HG03354 (cell line): ENCODE measurements around the gene STON2.
A peak's percentile ranks its signal among the peaks of the same experiment; 100 is the strongest.
"Not testable (repeated sequence)": the region's sequence is repeated elsewhere in the genome, so short reads cannot be mapped to it uniquely, and the experiment has no call there.

Experiments
- ATAC-seq: cut with Tn5 transposase; IDR thresholded peaks from one replicate; pipeline ENCODE4 v1.9.1; 2021; ENCODE audit warnings: mild to moderate bottlenecking; ENCODE audit not compliant: unreplicated experiment, poor library complexity, severe bottlenecking

Gene STON2

GRCh38 chr14:81400202-81400678 is at the start of gene STON2:
STON2 (minus strand) TSS chr14:81400324; CDS start chr14:81398382, 1,942 bp downstream.
- ATAC-seq: no peak

DNA sequence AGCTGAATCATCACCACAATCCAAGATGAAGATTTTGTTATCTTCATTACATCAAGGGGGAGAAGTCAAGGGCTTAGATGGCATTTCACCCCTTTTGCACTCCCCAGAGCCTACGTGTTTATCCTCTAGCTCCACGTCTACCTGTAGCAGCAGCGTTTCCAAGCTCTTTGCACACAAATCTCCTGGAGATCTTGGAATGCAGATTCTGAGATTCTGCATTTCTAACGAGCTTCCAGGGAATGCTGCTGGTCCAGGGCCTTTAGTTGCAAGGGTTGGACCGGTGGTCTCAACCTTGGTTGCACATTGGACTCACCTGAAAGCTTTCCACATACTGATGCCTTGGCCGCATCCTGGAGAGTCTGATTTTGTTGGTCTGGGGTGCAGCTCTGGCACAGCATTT is 49.5 kb upstream of the STON2 start:
- ATAC-seq: no peak

- ATAC-seq: no peak
Measured at GRCh38 chr14:81449114-81449513, 49.0 kb upstream of the STON2 start.

DNA sequence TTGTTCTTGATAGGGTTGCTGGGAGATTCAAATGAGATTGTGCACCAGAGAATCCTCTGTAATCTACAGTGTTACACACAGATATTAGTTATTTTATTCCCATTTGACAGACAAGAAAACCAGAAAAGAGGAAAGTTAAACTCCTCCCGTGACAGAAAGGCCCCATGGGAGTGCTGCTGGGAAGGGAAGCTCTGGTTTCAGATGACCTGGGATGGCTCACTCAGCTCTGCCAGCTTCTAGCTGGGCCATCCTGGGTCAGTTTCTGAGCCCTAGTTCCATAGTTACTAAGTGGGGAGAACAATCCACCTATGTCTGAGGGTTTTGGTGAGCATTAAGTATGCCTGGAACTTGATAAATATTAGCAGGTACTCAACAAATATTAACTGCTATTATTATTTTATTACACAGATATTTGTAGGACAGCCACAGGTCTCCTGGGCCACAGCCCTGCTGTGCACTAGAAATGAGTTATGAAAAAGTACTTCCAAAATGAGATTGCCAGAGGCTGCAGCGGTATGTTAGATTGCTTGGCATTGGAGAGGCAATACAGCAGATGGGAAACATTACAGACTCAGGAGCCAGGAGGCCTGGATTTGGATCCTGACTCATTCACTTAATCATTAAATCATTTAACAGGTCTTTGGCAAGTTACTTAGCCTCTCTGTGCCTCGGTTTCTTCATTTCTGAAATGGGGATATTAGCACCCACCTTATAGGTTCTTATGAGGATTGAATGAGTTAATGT is 47.1 kb upstream of the STON2 start:
- no peak for ATAC-seq

DNA sequence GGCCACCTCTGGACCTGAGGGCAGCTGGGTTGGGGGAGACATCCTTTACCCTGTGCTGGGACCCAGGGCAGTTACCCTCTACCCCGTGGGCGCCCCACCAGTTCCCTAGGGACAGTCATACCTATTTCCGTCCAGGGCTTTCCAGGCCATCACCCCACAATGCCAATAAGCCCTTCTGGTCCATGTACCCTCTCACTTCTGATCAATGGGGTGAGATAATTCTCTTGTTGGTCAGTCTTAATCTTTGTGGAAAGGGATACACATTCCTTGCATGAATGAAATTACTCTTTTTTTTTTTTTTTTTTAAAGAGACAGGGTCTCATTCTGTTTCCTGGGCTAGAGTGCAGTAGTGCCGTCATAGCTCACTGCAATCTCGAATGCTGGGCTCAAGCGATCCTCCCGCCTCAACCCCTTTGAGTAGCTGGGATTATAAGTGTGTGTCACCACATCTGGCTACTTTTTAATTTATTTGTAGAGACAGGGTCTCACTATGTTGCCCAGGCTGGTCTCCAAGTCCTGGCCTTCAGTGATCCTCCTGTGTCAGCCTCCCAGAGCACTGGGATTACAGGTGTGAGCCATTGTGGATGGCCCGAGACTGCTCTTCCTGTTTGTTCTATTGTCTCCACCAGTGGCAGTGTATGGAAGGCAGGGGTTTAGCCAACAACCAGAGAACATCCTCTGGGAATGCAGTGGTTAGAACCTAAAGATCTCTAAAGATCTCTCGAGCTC is 46.3 kb upstream of the STON2 start:
- ATAC-seq: no peak

DNA sequence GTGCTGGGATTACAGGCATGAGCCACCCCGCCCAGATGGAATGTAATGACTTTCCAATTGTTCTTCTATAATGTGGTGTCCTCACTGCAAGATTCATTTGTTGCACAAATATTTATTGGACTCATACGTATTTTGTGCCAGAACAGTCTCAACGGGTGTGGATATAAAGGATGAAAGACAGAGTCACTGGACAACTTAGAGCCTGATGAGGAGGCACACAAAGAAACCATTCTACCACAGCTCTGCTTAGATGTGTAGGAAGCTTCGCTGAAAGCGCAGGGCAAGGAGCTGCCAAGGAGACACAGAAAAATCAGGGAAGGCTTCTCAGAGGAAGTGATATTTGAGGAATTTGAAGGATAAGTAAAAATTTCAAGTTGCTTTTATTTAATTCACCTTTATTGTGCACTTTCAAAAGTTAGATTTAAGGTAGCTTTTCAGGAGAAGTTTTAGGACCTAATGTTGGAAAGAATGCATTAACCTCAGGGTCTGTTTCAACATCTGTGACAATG is 41.6 kb upstream of the STON2 start:
- no peak for ATAC-seq

- no peak for ATAC-seq
Measured at GRCh38 chr14:81440041-81440440, 39.9 kb upstream of the STON2 start.

GRCh38 chr14:81437244-81437643 is 37.1 kb upstream of the STON2 start:
- ATAC-seq: no peak

DNA sequence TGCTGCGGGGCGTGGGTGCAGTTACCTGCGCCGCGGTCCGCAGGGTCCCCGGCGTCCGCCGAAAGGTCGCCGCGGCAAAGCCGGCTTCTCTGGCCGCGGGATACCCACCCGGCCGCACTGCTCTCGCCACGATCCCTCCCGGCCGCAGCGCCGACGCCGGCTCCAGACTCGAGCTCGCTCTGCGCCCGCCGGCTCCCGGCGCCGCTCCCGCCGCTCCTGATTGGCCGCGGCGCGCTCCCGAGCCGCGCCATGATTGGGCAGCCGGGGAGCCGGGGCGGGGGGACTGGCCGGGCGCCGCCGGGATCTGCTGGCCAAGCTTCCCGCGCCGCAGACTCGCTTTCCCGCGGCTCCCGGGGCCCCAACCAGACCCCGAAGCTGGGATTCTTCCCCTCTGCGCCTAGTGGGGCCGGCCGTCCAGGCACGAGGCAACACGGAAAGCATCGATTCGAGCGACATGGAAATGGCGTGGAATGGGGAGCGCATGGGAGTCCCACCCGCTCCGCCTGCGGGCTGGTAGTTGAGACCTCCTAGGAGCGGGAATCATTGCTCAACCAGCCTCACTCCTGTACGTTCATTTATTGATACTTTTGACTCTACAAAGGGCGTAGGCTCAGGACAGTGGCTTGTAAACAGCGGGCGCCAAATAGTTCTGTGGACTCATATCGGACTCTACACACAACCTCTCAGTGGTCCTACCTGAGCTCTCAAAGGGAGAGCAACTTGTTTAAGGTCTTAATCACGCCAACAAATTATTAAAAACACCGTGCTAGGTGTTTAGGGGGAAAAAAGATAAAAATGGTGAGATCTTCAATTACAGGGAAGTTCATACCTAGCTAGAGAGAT is 36.4 kb upstream of the STON2 start:
- ATAC-seq: peak; percentile 74

- ATAC-seq: peak; percentile 52
Measured at GRCh38 chr14:81435391-81436295, 35.5 kb upstream of the STON2 start.

DNA sequence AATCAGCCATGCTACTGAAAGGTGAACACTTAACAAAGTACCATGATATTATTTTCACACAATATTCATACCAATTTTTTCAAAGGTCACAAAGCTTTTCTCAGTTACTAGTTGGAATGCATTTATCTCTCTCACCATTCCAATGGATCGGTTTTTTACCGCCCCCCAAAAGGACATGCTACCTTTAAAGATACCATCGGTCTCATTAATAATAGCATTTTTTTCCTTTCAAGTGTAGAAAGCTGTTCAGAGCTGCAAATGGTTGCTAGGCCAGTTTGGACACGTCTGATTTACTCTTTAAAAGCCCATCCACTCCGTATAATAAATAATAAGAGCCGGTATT is 34.9 kb upstream of the STON2 start:
- no peak for ATAC-seq

DNA sequence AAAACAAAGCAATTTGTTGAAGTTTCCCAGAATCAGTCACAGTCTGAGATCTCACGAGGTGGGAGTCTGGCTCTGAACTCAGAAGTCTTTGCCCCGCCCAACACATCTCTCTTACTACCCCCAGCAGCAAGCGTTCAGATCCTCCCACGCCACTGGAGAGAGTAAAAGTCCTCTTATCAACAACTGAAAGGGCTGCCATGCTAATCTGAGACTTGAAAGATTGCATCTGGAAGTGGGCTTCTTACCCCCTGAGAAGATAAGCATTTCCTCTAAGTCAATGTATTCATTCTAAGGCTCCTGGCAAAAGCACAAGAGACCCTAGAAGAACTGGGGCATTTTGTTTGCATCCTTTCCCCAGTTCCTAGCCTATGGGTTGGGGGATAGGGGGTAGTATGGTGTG is 34.1 kb upstream of the STON2 start:
- ATAC-seq: no peak

DNA sequence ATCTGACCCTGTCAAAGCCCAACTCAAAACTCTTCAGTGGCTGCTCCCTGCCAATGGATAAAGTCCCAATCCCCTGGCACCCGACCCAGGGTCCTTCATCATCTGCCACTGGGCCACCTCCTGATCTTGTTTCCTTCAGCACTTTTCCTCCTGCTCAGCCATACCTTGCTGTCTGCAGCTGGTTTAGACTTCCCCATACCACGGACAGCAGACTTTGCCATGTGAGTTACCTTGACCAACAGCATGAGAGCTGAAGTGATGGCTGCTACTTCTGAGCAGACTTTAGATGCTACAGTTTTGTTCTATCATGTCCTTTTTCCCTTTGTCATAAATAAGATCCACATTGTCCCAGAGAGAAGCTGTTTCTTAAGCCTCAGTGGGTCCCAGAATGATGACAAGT is 33.3 kb upstream of the STON2 start:
- no peak for ATAC-seq

GRCh38 chr14:81432219-81432661 is 32.1 kb upstream of the STON2 start:
- ATAC-seq: no peak

DNA sequence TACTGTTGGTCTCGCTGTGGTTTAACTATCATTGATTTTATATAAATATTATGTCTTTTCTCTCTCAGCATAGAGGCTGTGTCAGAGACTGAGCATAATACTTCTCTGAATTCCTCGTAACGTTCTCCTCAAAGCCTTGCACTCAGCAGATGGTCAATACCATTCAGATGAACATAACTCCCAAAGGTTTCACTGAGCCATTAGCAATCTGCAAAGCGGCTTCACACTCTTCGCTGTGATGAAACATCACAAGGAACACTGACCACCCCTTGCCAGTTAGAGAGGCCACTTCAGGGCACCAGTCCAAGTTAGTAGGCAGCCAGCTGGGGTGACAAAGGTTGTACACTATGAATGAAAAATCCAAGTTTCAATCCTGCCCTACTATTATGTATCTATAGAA is 30.1 kb upstream of the STON2 start:
- no peak for ATAC-seq

- not testable (repeated sequence) for ATAC-seq
Measured at GRCh38 chr14:81429749-81430148, 29.6 kb upstream of the STON2 start.

- ATAC-seq: no peak
Measured at GRCh38 chr14:81429028-81429427, 28.9 kb upstream of the STON2 start.

- ATAC-seq: no peak
Measured at GRCh38 chr14:81427348-81428058, 27.4 kb upstream of the STON2 start.

DNA sequence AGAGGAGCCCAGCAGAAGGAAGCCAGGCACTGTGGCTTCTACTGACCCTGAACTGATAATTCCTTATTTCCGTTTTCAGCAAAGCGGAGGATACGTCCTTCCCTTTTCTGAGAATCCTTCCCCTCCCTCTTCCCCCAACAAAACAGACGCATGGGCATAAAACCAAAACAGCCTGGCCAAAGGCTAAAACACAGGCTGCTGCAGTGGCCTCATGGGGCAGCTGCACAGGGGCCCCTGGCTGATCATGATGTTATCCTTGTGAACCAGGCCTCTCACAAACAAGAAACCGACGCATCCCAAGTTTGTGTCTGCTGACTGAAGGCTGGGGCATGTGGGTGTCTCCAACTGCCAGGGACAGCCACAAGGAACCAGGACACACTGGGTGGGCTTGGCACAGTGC is 23.4 kb upstream of the STON2 start:
- ATAC-seq: no peak
